Gastrocnemius medialis (tissue), 4 donors: ENCODE results near the gene PRKCE.

ENCODE experiments used
- CTCF ChIP-seq, 5 experiments: fragments of 450-650 bp in 3 of 5; fragments of 200-600 bp in 2 of 5; sonication (generic) in 2 of 5; IDR thresholded peaks in 4 of 5; conservative IDR thresholded peaks in 1 of 5; 1 replicate in 4 of 5; 2 replicates in 1 of 5; pipeline ENCODE4 v1.5.1; 2016 to 2019; ENCODE audit warnings: antibody characterized with exemption in 5 of 5, mild to moderate bottlenecking in 3 of 5, moderate library complexity in 3 of 5
- POLR2A ChIP-seq, 2 donors: fragments of 450-650 bp; IDR thresholded peaks; one replicate each; pipeline ENCODE4 v1.6.1; 2017; ENCODE audit warnings: antibody characterized with exemption in 2 of 2, mild to moderate bottlenecking in 2 of 2, moderate library complexity in 2 of 2

GRCh38 chr2:45768208-45768607 lies 116.7 kb downstream of the PRKCE start:
- no peak for TF ChIP-seq CTCF (IDR thresholded peaks at IDR 0.05 in 4 of 5, conservative IDR thresholded peaks at IDR 0.05 in 1 of 5)
- TF ChIP-seq POLR2A (IDR thresholded peaks at IDR 0.05): no peak
